ENCODE data around the gene BAZ2B.
"Not testable (repeated sequence)": the region's sequence is repeated elsewhere in the genome, so short reads cannot be mapped to it uniquely, and the experiment has no call there.

Gene BAZ2B

GRCh38 chr2:159571540-159572260 is 44.6 kb downstream of the BAZ2B start:
- DNase-seq = no peak

- DNase-seq = no peak
Measured at GRCh38 chr2:159564081-159564480, 52.3 kb downstream of the BAZ2B start.

- DNase-seq = no peak
Measured at GRCh38 chr2:159562248-159562647, 54.1 kb downstream of the BAZ2B start.

GRCh38 chr2:159561786-159562185 is 54.6 kb downstream of the BAZ2B start:
- no peak for DNase-seq

- DNase-seq = no peak
Measured at GRCh38 chr2:159561242-159561641, 55.1 kb downstream of the BAZ2B start.

GRCh38 chr2:159559034-159559433 is 57.3 kb downstream of the BAZ2B start:
- DNase-seq = no peak

- DNase-seq = no peak
Measured at GRCh38 chr2:159558479-159558878, 57.9 kb downstream of the BAZ2B start.

- no peak for DNase-seq
Measured at GRCh38 chr2:159557437-159558034, 58.8 kb downstream of the BAZ2B start.

GRCh38 chr2:159555651-159556392 is 60.5 kb downstream of the BAZ2B start:
- DNase-seq = no peak

- DNase-seq = no peak
Measured at GRCh38 chr2:159553727-159554126, 62.6 kb downstream of the BAZ2B start.

- no peak for DNase-seq
Measured at GRCh38 chr2:159551806-159552205, 64.5 kb downstream of the BAZ2B start.

GRCh38 chr2:159550231-159550630 is 66.1 kb downstream of the BAZ2B start:
- DNase-seq = no peak

- DNase-seq = no peak
Measured at GRCh38 chr2:159549234-159549633, 67.1 kb downstream of the BAZ2B start.

GRCh38 chr2:159546716-159547430 is 69.5 kb downstream of the BAZ2B start:
- no peak for DNase-seq

GRCh38 chr2:159546039-159546438 is 70.3 kb downstream of the BAZ2B start:
- no peak for DNase-seq

- DNase-seq = no peak
Measured at GRCh38 chr2:159545085-159545484, 71.3 kb downstream of the BAZ2B start.

GRCh38 chr2:159542101-159542500 is 74.2 kb downstream of the BAZ2B start:
- no peak for DNase-seq

GRCh38 chr2:159539701-159540100 is 76.6 kb downstream of the BAZ2B start:
- DNase-seq = no peak

- DNase-seq = no peak
Measured at GRCh38 chr2:159538801-159539200, 77.5 kb downstream of the BAZ2B start.

- DNase-seq = not testable (repeated sequence)
Measured at GRCh38 chr2:159535261-159535660, 81.1 kb downstream of the BAZ2B start.

- DNase-seq = no peak
Measured at GRCh38 chr2:159531475-159531874, 84.9 kb downstream of the BAZ2B start.

- no peak for DNase-seq
Measured at GRCh38 chr2:159526433-159526832, 89.9 kb downstream of the BAZ2B start.

- DNase-seq = no peak
Measured at GRCh38 chr2:159525012-159525411, 91.3 kb downstream of the BAZ2B start.

Measured in NCI-H510A treated with DMSO at 0.1 percent for 48 hours (cell line).